H1 (cell line): ENCODE measurements around the gene ANKRD31.

Source experiments
- KDM1A ChIP-seq: fragments of 200-600, 300-600 bp; sonication (generic); IDR thresholded peaks from 2 replicates; pipeline ENCODE4 v1.7.1; 2016; ENCODE audit warnings: mild to moderate bottlenecking, low read length, borderline replicate concordance
- SUZ12 ChIP-seq: fragments of 200-600 bp; sonication (generic); IDR thresholded peaks from 2 replicates; pipeline ENCODE4 v1.6.1; 2012; ENCODE audit warnings: mild to moderate bottlenecking, inconsistent platforms, low read length, moderate library complexity, mixed read lengths
- TF ChIP-seq, protein P1 (sequence below), 3 experiments: IDR thresholded peaks; 1 replicate in 2 of 3; 2 replicates in 1 of 3; pipeline versions ENCODE4 v1.5.1 to v1.6.1; 2011; ENCODE audit warnings: low read length in 3 of 3, mild to moderate bottlenecking in 3 of 3, inconsistent platforms in 2 of 3, low read depth in 1 of 3, moderate library complexity in 1 of 3; ENCODE audit not compliant: insufficient read depth in 1 of 3; ENCODE audit errors: control extremely low read depth in 1 of 3

- TF ChIP-seq, protein P1, sequence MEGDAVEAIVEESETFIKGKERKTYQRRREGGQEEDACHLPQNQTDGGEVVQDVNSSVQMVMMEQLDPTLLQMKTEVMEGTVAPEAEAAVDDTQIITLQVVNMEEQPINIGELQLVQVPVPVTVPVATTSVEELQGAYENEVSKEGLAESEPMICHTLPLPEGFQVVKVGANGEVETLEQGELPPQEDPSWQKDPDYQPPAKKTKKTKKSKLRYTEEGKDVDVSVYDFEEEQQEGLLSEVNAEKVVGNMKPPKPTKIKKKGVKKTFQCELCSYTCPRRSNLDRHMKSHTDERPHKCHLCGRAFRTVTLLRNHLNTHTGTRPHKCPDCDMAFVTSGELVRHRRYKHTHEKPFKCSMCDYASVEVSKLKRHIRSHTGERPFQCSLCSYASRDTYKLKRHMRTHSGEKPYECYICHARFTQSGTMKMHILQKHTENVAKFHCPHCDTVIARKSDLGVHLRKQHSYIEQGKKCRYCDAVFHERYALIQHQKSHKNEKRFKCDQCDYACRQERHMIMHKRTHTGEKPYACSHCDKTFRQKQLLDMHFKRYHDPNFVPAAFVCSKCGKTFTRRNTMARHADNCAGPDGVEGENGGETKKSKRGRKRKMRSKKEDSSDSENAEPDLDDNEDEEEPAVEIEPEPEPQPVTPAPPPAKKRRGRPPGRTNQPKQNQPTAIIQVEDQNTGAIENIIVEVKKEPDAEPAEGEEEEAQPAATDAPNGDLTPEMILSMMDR (IDR thresholded peaks at IDR 0.05; ENCODE audit: control extremely low read depth in 1 of 3, insufficient read depth in 1 of 3, low read depth in 1 of 3, low read length in 3 of 3), result no peak
- TF ChIP-seq SUZ12 (no peak), KDM1A (no peak)
These were observed 35.9 kb downstream of the ANKRD31 start for GRCh38 chr5:75200776-75201175.
